IPS-18c (cell line): ENCODE data around the gene ZYG11B.
"Not testable (repeated sequence)": the region's sequence is repeated elsewhere in the genome, so short reads cannot be mapped to it uniquely, and the experiment has no call there.

ENCODE experiments used
- H3K4me3 ChIP-seq: 2 replicates; pipeline ENCODE4 v1.7.0; 2013; ENCODE audit warnings: low read depth, mild to moderate bottlenecking, low read length, moderate library complexity; ENCODE audit not compliant: insufficient read depth
- H3K9me3 ChIP-seq: one replicate; pipeline ENCODE4 v1.6.1; 2013; ENCODE audit warnings: mild to moderate bottlenecking, low read length, moderate library complexity; ENCODE audit not compliant: control insufficient read depth, insufficient read depth

ZYG11B gene

GRCh38 chr1:52795464-52795863 lies 69.2 kb downstream of the ZYG11B start:
- Histone ChIP-seq H3K4me3 (no peak overlapping the region), H3K9me3 (no peaks in the 10 kb centered on the region)

- H3K9me3 ChIP-seq: no peaks in the 10 kb centered on the region
- no peak overlapping the region for H3K4me3 ChIP-seq
Observed at GRCh38 chr1:52798331-52798730, 72.1 kb downstream of the ZYG11B start.

GRCh38 chr1:52801011-52801410 lies 74.8 kb downstream of the ZYG11B start:
- no peak overlapping the region for H3K4me3 ChIP-seq
- H3K9me3 ChIP-seq: no peaks in the 10 kb centered on the region

- H3K4me3 ChIP-seq, H3K9me3 ChIP-seq: not testable (repeated sequence)
Observed at GRCh38 chr1:52804083-52804482, 77.8 kb downstream of the ZYG11B start.

- H3K9me3 ChIP-seq: no peaks in the 10 kb centered on the region
- H3K4me3 ChIP-seq: no peak overlapping the region
Observed at GRCh38 chr1:52814465-52814864, 88.2 kb downstream of the ZYG11B start.

DNA sequence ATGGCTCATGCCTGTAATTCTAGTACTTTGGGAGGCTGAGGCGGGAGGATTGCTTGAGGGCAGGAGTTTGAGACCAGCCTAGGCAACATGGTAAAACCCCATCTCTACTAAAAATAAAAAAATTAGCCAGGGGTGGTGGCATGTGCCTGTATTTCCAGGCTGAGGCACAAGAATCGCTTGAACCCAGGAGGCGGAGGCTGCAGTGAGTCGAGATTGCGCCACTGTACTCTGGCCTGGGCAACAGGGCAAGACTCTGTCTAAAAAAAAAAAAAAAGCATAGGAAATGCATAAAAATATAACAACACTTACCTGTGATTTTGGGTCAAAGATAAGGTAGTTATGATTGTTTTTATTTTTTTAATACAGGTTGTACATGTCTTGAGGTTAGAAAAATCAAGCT lies 94.6 kb downstream of the ZYG11B start:
- not testable (repeated sequence) for H3K4me3 ChIP-seq, H3K9me3 ChIP-seq

DNA sequence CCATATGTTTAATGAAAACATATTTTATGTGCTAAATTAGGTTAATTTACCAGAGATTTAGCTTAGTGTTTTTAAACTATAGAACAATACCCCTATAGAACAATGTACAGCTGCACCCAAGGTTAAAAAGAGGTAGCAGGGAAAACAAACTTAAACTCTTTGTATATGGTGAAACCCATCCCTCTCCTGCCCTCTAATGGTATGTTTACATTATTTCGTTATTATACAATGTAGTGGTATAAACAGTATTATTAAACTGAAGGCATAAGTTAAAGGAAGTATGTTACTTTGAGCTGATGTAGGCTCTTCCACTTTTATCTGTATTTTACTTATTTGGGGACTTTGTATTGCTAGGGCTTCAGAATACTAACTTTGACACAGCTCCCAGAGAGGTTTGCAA lies 99.6 kb downstream of the ZYG11B start:
- H3K4me3 ChIP-seq: no peak overlapping the region
- no peaks in the 10 kb centered on the region for H3K9me3 ChIP-seq

GRCh38 chr1:52834798-52835197 lies 108.5 kb downstream of the ZYG11B start:
- Histone ChIP-seq H3K9me3 (peaks cover 2% of the 10 kb centered on the region), H3K4me3 (no peak overlapping the region)

DNA sequence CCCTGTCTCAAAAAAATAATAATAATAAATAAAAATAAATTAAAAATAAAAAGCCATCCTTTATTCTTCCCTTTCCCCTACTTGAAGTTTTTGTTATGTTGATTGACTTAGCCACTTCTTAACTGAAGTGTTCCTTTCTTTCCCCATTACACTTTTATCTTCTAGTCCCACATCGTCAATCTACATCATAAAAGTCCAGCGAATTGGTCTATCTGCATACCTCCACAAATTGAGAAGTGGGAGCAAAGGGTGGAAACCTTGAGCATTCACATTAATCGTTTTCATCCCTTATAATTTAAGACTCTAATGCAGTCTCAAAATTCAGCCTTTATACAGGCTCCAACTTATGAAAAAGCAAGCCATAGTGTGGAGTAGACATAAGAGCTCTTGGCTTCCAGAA lies 109.8 kb downstream of the ZYG11B start:
- Histone ChIP-seq H3K4me3 (no peak overlapping the region), H3K9me3 (peaks cover 2% of the 10 kb centered on the region)

DNA sequence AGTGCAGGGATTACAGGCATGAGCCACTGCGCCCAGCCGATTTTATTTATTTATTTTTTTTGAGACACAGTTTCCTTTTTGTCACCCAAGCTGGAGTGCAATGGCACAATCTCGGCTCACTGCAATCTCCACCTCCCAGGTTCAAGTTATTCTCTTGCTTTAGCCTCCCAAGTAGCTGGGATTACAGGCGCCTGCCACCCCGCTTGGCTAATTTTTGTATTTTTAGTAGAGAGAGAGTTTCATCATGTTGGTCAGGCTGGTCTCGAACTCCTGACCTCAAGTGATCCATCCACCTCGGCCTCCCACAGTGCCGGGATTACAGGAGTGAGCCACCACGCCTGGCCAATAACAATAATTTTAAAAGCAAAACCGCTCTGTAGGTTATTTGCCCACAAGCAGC lies 112.9 kb downstream of the ZYG11B start:
- H3K4me3 ChIP-seq, H3K9me3 ChIP-seq: not testable (repeated sequence)

DNA sequence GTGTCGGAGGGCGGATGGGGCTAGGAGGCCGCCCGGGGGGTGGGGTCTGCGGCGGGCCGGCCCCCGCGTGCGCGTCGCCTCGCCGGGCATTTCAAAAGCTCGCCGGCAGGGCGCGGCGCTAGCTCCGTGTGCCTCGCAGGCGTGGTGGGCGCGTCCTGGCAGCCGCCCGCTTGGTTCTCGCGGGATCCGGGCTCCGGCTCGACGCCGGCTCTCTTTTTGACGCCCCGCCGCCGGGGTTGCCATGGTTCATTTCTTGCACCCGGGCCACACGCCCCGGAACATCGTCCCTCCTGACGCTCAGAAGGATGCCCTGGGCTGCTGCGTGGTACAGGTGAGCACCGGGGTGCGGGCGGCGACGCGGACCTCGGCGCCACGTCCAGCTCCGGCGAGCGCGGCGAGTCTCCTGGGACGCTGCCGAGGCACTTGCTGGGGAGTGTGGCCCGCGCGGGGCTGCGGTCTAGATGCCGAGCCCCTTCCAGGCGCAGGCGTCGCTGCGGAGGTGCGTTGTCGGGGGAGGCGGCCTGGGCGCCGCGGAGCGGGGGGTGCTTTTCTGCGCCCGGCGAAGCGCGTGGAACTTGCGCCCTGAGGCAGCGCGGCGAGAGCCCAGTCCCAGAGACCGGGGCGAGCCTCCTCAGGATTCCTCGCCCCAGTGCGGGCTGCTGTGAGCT lies 116.5 kb downstream of the ZYG11B start, which contains the start of gene ZYG11A:
TSS of gene ZYG11A (plus strand) at position 118 of the 668 bp plus-strand sequence. CDS start at position 242, 124 bp downstream.
- Histone ChIP-seq H3K4me3 (peak within 1 kb of the TSS; percentile 81), H3K9me3 (no peaks in the 10 kb centered on the region)

DNA sequence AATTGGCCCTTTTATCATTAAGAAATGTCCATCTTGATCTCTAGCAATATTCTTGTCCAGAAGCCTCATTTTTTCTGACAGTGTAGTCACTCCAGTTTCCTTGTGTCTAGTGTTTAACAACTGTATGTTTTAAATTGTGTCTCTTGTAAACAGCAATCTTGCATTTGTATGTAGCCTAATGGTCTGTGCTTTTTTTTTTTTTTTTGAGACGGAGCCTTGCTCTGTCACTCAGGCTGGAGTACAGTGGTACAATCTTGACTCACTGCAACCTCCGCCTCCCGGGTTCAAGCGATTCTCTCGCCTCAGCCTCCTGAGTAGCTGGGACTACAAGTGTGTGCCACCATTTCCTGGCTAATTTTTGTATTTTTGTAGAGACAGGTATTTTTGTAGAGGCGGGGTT lies 118.9 kb downstream of the ZYG11B start:
- H3K4me3 ChIP-seq, H3K9me3 ChIP-seq: not testable (repeated sequence)

- H3K9me3 ChIP-seq: no peaks in the 10 kb centered on the region
- H3K4me3 ChIP-seq: no peak overlapping the region
Observed at GRCh38 chr1:52848423-52848822, 122.2 kb downstream of the ZYG11B start.

- H3K9me3 ChIP-seq: no peaks in the 10 kb centered on the region
- no peak overlapping the region for H3K4me3 ChIP-seq
Observed at GRCh38 chr1:52850951-52851350, 124.7 kb downstream of the ZYG11B start.

GRCh38 chr1:52852854-52853253 lies 126.6 kb downstream of the ZYG11B start:
- no peaks in the 10 kb centered on the region for H3K9me3 ChIP-seq
- no peak overlapping the region for H3K4me3 ChIP-seq

GRCh38 chr1:52855584-52855983 lies 129.3 kb downstream of the ZYG11B start:
- Histone ChIP-seq H3K4me3 (no peak overlapping the region), H3K9me3 (no peaks in the 10 kb centered on the region)

GRCh38 chr1:52856026-52856425 lies 129.8 kb downstream of the ZYG11B start:
- Histone ChIP-seq H3K4me3 (no peak overlapping the region), H3K9me3 (no peaks in the 10 kb centered on the region)

DNA sequence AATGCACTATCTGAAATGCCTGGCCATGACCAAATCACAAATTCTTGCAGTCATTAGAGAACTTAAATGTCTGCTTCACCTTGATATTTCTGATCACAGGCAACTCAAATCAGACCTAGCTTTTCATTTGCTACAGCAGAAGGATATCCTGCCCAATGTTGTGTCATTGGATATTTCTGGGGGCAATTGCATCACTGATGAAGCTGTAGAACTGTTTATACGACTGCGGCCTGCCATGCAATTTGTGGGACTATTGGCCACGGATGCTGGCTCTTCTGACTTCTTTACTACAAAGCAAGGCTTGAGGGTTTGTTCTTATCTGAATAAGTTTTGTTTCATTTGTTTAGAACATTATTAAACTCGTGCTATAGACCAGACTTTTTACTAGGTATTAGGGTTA lies 131.2 kb downstream of the ZYG11B start:
- no peak overlapping the region for H3K4me3 ChIP-seq

More for the DNA sequence above, 131.2 kb downstream of the ZYG11B start:
- H3K9me3 ChIP-seq: no peaks in the 10 kb centered on the region
